HEK293T (cell line): ENCODE results near the gene CSRP1.

Experiments used
- BHLHE40 ChIP-seq: fragments of 450-650 bp; IDR thresholded peaks from 2 replicates; pipeline ENCODE4 v1.6.1; 2016; ENCODE audit warnings: mild to moderate bottlenecking, moderate library complexity, borderline replicate concordance
- FOXM1 ChIP-seq: fragments of 450-650 bp; IDR thresholded peaks from 2 replicates; pipeline ENCODE4 v1.6.1; 2017; ENCODE audit warnings: mild to moderate bottlenecking, borderline replicate concordance
- LEF1 ChIP-seq: fragments of 450-650 bp; IDR thresholded peaks from 2 replicates; pipeline ENCODE4 v1.6.1; 2017; ENCODE audit warnings: mild to moderate bottlenecking, borderline replicate concordance
- NFRKB ChIP-seq: fragments of 450-650 bp; IDR thresholded peaks from 2 replicates; pipeline ENCODE4 v1.6.1; 2016; ENCODE audit warnings: mild to moderate bottlenecking, moderate library complexity
- SP1 ChIP-seq: fragments of 450-650 bp; IDR thresholded peaks from 2 replicates; pipeline ENCODE4 v1.6.1; 2017
- SUZ12 ChIP-seq: fragments of 450-650 bp; IDR thresholded peaks from 2 replicates; pipeline ENCODE4 v1.6.1; 2016; ENCODE audit warnings: mild to moderate bottlenecking
- ZNF384 ChIP-seq: fragments of 450-650 bp; IDR thresholded peaks from 2 replicates; pipeline ENCODE4 v1.6.1; 2016

DNA sequence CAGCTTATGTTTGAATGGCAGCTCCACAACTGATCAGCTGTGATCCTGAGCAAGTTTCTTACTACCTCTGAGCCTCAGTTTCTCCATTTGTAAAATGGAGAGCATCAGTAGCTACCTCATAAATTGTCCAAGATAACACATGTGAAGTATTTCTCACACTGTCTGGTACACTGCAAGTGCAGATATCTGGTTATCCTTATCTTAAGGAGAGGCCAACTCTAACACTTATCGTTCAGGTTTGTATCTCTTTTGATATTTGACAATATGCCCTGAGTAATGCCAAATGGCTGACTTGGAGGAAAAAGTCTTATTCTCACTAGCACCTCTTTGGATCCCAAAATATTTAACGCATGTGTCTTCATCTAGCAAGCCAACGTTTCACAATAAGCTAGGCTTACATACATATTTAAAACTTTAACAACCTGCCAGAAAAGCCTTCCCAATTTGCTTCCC lies 2.7 kb downstream of the CSRP1 start:
- TF ChIP-seq SP1 (no peak), NFRKB (no peak), BHLHE40 (no peak), ZNF384 (no peak), SUZ12 (no peak), FOXM1 (no peak), LEF1 (no peak)
